Transverse colon (tissue), 4 donors: Measurements from ENCODE around the gene HSBP1L1. TPM values are rescaled to one million over a fixed set of nuclear protein-coding genes. Genes with fewer than 3 reads are reported as not detected.

Experiments
- DNase-seq: peaks from one replicate; pipeline ENCODE4 v3.0.0-alpha.2; 2019
- H3K27ac ChIP-seq, 4 donors: fragments of 200-600 bp; sonication (generic); 2 replicates each; pipeline ENCODE4 v1.5.1; 2016 to 2018; ENCODE audit warnings: inconsistent platforms in 4 of 4
- H3K27me3 ChIP-seq: fragments of 200-600 bp; sonication (generic); 2 replicates; pipeline ENCODE4 v1.5.1; 2017; ENCODE audit warnings: inconsistent platforms
- H3K36me3 ChIP-seq, 4 donors: fragments of 200-600 bp; sonication (generic); 2 replicates each; pipeline ENCODE4 v1.5.1; 2017 to 2019; ENCODE audit warnings: inconsistent platforms in 4 of 4
- H3K4me1 ChIP-seq, 4 donors: fragments of 200-600 bp; sonication (generic); 2 replicates each; pipeline ENCODE4 v1.5.1; 2017 to 2020; ENCODE audit warnings: inconsistent platforms in 4 of 4
- H3K4me3 ChIP-seq, 4 donors: fragments of 200-600 bp; sonication (generic); 1 replicate in 1 of 4; 2 replicates in 3 of 4; pipeline versions ENCODE4 v1.5.1 to v1.6.1; 2017 to 2019; ENCODE audit warnings: inconsistent platforms in 4 of 4
- H3K9me3 ChIP-seq, 2 donors: fragments of 200-600 bp; sonication (generic); 2 replicates each; pipeline ENCODE4 v1.5.1; 2017 to 2019; ENCODE audit warnings: inconsistent platforms in 2 of 2
- CTCF ChIP-seq, 5 experiments: fragments of 200-600 bp in 3 of 5; fragments of 450-650 bp in 2 of 5; sonication (generic) in 3 of 5; IDR thresholded peaks; 1 replicate in 2 of 5; 2 replicates in 3 of 5; pipeline ENCODE4 v1.5.1; 2016 to 2017; ENCODE audit warnings: antibody characterized with exemption in 5 of 5, inconsistent platforms in 3 of 5, mild to moderate bottlenecking in 2 of 5, moderate library complexity in 1 of 5
- EP300 ChIP-seq: sonication (generic); formaldehyde crosslinking; IDR thresholded peaks from one replicate; pipeline ENCODE4 v1.6.1; 2017; ENCODE audit warnings: antibody characterized with exemption, low read depth
- POLR2A ChIP-seq: fragments of 450-650 bp; IDR thresholded peaks from one replicate; pipeline ENCODE4 v1.6.1; 2016; ENCODE audit warnings: antibody characterized with exemption, mild to moderate bottlenecking, moderate library complexity
- POLR2AphosphoS5 ChIP-seq, 3 donors: sonication (generic); formaldehyde crosslinking; IDR thresholded peaks; one replicate each; pipeline ENCODE4 v1.6.1; 2016; ENCODE audit warnings: antibody characterized with exemption in 3 of 3
- WGBS, 2 donors: methylation state at CpG; one replicate each; pipeline ENCODE4 v1.1.5; 2018; ENCODE audit warnings: low coverage in 1 of 2; 5-methylcytosine and 5-hydroxymethylcytosine counted together
- in situ Hi-C, 4 donors: fragments of 200-750 bp; cut with MboI; loops; one replicate each; pipeline versions ENCODE4 v1.15.0 to v1.15.1; 2017; ENCODE audit warnings: low sequenced_read_pairs in 3 of 4, low pct_ligation_motif_present in 1 of 4, low pct_unique_long_range_greater_than_20kb in 1 of 4
- intact Hi-C: fragments of 100-400 bp; cut with DNase I; formaldehyde crosslinking; loops from one replicate; pipeline ENCODE4 v1.15.1; 2023; ENCODE audit warnings: low total_unique reads
- total RNA-seq, 4 donors: library from RNA; depleted of rRNA; stranded (reverse); fragments of >200 nt; gene quantifications; one replicate each; pipeline ENCODE4 v1.1.0, GENCODE V29; 2016

The HSBP1L1 gene
- total RNA-seq, 4 donors from 2014 or later = 48.4 to 211 (median 109) TPM

DNA sequence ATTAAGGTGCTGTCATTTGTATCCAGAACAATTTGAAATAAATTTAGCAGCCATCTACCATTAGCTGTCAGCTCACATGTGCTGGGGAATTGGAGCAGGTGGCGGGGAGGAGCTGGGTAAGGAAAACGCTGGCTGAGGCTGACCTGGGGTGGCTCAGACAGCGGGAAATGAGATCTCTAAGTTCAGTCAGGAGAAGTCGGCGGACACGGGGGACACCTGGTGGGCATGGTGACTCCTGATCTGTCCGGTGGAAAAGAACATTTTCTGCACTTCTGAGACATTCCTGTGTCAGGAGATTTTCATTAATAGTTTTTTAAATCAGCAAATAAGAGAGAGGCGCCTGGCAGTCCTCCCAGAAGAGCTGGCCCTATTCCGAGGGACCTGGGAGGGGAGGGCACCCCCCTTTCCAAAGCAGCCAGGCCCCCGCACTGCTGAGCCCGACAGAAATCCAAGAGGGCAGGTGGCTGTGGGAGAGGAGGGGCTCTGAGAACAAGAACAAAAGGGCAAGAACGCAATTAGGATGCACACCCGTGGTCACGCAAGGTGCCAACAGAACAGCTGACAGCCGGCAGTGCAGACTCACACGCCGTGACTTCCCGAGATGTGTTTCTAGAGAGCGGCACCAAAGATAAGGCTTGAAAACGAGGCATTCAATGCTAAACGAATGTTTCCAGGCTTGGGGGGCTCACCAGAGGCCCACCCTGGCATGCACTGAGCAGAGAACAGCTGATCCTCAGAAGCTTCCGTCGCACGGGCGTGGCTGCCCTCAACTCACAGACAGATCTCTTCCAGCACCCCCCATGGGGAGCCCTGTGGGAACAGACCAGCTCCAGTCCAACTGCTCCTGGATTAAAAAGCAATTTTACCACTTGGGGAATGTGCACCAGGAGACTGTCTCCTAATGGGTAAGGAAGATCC, 39.4 kb upstream of the HSBP1L1 start:
- intact Hi-C loops (no loop called here), in situ Hi-C loops (no loop called here)
- no peaks in the 10 kb centered on the region for H3K4me1 ChIP-seq
- peak; percentile 6 for DNase-seq
- H3K27me3 ChIP-seq = no peaks in the 10 kb centered on the region
- H3K9me3 ChIP-seq = peaks cover 12 to 14% of the 10 kb centered on the region in 2 donors
- peaks cover 0 to 21% (median 10%) of the 10 kb centered on the region in 4 donors for H3K36me3 ChIP-seq
- H3K27ac ChIP-seq = no peak overlapping the region
- TF ChIP-seq EP300 = no peak
- no peak for TF ChIP-seq POLR2AphosphoS5 (IDR thresholded peaks at IDR 0.05)
- no peak for TF ChIP-seq CTCF (IDR thresholded peaks at IDR 0.05)
- TF ChIP-seq POLR2A = no peak
- H3K4me3 ChIP-seq = no peak overlapping the region
- WGBS, 2 donors = 85 to 91% methylated on average over 8 to 25 of the region's 25 CpGs

DNA sequence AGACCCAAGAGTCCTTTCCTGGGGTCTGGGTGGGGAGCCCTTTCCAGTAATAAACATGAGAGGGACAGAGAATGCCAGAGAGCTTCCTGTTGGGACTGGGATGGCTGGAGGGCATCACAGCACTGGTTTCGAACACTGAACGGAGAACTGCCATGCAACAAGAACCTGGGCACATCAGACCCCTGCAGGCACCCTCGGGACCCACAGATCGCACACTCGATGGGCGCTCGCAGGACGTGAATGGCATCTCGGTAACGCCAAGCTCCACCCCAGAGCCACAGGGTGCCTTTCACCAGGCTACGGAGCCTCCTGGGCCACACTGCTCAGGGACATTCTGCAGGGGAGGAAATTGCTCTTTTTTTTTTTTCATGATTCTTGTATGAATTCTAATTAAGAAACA, 38.1 kb upstream of the HSBP1L1 start:
- in situ Hi-C loops (no loop called here), intact Hi-C loops (no loop called here)
- TF ChIP-seq POLR2A (no peak), POLR2AphosphoS5 (IDR thresholded peaks at IDR 0.05) (no peak), CTCF (IDR thresholded peaks at IDR 0.05) (no peak)
- WGBS, 2 donors = 80 to 97% methylated on average over 1 to 11 of the region's 11 CpGs
- DNase-seq = no peak
- H3K4me3 ChIP-seq = no peak overlapping the region
- H3K36me3 ChIP-seq = peaks cover 0 to 32% (median 16%) of the 10 kb centered on the region in 4 donors
- H3K4me1 ChIP-seq = no peaks in the 10 kb centered on the region
- H3K9me3 ChIP-seq = peaks cover 23 to 26% of the 10 kb centered on the region in 2 donors
- H3K27me3 ChIP-seq = no peaks in the 10 kb centered on the region
- H3K27ac ChIP-seq = no peak overlapping the region

- Histone ChIP-seq H3K4me1 (no peaks in the 10 kb centered on the region), H3K9me3 (peaks cover 26 to 28% of the 10 kb centered on the region in 2 donors), H3K27me3 (no peaks in the 10 kb centered on the region), H3K36me3 (peaks cover 0 to 36% (median 16%) of the 10 kb centered on the region in 4 donors), H3K27ac (no peak overlapping the region), H3K4me3 (no peak overlapping the region)
- intact Hi-C loops (no loop called here), in situ Hi-C loops (no loop called here)
- 79 to 91% methylated on average over 5 to 21 of the region's 21 CpGs for WGBS, 2 donors
- TF ChIP-seq EP300 (no peak), CTCF (IDR thresholded peaks at IDR 0.05) (no peak), POLR2AphosphoS5 (IDR thresholded peaks at IDR 0.05) (no peak), POLR2A (no peak)
- peak; percentile 3 for DNase-seq
Measured at GRCh38 chr18:79926715-79927606, 37.5 kb upstream of the HSBP1L1 start.
